MV-4-11 (cell line): ENCODE measurements around the gene PTH2.
"Not testable (repeated sequence)": the region's sequence is repeated elsewhere in the genome, so short reads cannot be mapped to it uniquely, and the experiment has no call there.

Experiments
- DNase-seq: peaks from one replicate; lab custom pipeline; 2025; lab: John Stamatoyannopoulos, UW

The PTH2 gene, protein sequence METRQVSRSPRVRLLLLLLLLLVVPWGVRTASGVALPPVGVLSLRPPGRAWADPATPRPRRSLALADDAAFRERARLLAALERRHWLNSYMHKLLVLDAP

DNA sequence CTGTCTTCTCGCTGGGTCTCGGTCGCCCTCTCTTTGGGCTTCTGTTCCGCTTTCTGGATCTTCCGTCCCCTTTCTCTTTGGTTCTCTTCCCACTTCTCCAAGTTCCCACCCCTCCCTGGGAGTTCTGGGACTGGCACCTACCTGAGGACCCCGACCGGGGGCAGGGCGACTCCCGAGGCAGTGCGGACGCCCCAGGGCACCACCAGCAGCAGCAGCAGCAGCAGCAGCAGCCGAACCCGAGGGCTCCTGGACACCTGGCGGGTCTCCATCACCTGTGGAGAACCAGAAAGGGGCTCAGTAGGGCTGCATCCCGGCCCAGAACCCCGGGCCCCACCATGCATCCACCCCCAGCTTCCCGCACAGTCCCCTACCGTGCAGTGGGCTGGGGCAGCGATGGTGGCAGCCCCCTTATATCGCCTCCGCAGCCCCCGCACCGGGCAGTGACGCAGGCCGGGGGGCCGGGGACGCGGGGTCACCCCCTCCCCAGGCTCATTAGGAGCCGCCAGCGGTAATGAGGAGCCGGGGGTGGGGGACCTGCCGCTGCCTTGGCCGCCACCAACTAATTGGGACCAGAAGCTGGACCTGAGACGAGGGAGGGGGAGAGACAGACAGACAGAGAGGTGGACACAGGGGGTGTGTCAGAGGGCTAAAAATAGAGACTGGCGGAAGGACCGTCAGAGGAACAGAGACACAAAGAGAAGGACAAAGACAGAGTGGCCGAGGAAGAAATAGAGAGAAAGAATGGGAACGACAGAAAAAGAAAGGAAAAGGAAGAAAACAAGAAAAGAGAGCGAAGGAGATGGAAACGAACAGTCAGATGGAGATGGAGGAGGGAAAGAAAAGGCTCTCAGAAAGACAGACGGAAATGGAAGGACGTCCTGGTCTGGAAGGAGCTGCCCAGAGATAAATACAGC, at the start of gene PTH2:
Gene PTH2, minus strand, starts transcription at position 371 of the 914 bp plus-strand sequence. Its CDS starts 102 bp downstream, at position 269.
- DNase-seq = no peak

DNA sequence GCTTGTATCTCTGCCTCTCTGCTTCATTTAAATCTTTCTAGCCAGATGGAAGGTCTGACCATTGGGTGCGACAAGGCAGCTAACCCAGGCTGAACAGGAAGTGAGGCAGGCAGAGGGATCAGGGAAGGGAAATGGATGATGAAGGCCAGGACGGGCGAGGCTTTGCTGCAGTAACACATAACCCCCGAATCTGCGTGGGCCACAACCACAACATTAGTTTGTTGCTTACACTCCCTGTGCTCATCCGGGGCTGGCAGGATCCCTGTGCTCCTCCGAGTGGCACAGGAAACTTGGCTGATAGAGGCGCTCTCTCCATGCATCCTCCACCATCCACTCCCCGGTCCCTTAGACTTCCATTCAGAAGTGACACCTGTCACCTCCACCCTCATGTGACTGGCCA, 49.7 kb upstream of the PTH2 start:
- peak; percentile 36 for DNase-seq

DNA sequence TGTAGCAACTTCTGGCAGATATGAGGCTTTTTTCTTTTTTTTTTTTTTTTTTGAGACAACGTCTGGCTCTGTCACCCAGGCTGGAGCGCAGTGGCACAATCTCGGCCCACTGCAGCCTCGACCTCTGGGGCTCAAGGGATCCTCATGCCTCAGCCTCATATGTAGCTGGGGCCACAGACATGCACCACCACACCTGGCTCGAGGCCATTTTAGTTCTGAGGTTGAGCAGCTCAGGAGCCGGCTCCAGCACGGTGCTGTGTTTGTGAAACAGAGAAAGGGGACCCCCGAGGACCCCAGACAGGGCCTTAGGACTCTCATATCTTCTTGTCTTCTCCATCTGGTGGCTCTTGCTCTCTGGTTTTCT, 47.4 kb upstream of the PTH2 start:
- no peak for DNase-seq

DNA sequence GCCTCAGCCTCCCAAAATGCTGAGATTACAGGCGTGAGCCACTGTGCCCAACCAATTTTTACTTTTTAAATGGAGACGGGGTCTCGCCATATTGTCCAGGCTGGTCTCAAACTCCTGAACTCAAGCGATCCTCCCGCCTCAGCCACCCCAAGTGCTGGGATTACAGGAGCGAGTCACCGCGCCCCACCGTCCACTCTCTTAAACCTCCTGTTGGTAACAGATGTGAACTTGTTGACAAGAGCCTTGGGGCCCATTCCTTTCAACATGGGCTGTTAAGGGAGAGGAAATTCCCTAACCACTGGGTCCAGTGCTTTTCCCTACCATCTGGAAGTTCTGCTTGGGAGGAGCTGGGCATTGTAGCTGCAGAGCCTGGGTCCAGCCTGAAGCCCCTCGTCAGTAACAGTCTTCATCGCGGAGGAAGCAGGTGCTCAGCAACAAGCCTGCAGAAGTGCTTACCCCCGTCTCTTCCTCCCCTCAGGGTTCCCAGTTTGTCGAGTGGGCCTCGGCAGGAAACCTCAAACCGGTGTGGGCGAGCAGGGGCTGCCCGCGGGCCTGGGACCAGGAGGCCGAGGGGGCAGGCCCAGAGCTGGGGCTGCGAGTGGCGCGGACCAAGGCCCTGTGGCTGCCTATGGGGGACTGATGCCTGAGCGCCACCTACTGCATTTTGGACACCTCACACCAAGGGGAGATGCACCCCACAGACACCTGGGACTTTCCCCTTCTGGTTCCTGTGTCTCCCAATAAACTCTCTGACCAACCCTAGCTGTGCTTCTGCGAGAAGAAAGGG, 46.8 kb upstream of the PTH2 start:
- peak; percentile 50 for DNase-seq

DNA sequence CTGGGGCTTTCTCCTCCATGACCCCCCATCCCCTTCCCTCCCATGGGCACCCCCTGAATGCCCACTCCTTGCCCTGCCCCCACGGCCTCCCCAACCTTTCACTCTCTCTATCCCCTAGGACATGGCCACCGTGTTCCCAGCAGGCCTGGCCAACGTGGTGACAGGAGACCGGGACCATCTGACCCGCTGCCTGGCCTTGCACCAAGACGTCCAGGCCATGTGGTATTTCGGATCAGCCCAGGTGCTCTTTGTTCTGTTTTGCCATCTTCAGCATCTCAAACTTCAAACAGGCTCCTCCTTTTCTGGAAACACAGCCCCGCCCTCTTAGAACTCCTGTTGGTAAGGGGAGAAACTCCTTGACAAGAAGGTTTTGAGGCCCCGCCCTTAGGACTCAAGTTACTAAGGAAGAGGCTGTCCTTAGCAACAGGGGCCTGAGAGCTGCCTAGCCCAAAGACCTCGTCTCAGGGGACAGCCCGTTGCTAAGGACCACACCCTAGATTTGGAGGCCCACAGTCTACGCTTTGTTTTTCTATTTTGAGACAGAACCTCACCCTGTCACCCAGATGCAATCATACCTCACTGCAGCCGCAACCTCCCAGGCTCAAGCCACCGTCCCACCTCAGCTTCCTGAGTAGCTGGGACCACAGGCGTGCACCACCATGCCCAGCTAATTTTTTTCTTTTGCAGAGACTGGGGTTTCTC, 45.7 kb upstream of the PTH2 start:
- DNase-seq = peak; percentile 80

DNA sequence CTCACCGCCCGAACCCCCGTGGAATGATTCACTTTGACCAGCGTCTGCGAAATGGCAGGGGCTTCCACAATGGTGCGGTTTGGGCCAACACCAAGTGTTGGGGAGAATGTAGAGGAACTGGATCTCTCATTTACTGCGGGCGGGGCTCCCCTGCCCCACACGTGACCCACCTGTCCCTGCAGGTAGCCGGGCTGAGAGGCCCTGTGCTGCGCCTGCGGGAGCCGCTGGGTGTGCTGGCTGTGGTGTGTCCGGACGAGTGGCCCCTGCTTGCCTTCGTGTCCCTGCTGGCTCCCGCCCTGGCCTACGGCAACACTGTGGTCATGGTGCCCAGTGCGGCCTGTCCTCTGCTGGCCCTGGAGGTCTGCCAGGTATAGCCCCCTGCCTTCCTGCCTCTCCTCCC, 45.0 kb upstream of the PTH2 start:
- DNase-seq = no peak

DNA sequence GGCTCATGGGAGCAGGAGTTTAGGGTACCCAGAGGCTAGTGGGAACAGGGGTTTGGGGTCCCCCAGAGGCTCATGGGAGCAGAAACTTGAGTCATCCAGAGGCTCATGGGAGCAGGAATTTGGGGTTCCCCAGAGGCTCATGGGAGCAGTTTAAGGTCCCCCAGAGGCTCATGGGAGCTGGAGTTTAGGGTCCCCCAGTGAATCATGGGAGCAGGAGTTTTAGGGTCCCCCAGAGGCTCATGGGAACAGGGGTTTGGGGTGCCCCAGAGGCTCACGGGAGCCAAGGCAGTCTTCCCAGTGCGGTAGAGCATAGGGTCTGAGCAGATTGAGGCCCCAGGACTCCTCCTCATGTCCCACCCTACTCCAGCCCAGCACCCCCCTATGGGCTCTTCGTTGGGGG, 42.1 kb upstream of the PTH2 start:
- no peak for DNase-seq

DNA sequence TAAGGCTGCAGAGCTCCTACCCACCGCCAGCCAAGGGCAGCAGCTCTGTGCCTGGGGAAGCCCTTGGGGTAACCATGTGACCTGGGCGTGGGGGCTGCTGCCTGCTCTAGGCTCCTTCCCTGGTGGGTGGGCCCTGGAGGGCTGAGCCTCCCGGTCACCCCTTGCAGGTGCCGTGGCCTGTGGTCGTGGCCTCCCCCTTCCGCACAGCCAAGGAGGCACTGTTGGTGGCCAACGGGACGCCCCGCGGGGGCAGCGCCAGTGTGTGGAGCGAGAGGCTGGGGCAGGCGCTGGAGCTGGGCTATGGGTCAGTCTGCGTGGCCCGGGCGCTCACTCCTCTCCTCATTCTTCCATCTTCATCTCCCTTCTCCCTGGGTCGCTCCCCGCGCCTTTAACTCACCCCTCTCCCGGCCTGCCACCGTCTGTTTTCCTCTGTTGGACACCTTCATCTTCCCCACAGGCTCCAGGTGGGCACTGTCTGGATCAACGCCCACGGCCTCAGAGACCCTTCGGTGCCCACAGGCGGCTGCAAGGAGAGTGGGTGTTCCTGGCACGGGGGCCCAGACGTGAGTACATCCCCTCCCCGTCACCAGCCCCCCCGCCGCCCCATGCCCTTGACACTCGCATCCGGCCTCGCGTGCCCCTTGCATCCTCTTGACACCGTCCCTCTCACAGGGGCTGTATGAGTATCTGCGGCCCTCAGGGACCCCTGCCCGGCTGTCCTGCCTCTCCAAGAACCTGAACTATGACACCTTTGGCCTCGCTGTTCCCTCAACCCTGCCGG, 40.9 kb upstream of the PTH2 start:
- DNase-seq = no peak

DNA sequence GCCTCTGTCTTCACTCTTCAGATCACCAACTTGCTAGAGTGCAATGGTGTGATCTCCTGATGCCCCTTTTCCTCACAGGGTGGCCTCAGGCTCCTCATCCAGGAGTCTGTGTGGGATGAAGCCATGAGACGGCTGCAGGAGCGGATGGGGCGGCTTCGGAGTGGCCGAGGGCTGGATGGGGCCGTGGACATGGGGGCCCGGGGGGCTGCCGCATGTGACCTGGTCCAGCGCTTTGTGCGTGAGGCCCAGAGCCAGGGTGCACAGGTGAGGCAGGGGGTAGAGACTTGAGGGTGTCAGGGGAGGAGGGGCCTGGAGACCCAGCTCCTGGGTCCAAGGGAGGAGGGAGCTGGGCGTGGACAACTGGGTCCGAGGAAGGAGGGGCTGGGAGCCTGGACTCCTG, 39.3 kb upstream of the PTH2 start:
- DNase-seq = no peak

DNA sequence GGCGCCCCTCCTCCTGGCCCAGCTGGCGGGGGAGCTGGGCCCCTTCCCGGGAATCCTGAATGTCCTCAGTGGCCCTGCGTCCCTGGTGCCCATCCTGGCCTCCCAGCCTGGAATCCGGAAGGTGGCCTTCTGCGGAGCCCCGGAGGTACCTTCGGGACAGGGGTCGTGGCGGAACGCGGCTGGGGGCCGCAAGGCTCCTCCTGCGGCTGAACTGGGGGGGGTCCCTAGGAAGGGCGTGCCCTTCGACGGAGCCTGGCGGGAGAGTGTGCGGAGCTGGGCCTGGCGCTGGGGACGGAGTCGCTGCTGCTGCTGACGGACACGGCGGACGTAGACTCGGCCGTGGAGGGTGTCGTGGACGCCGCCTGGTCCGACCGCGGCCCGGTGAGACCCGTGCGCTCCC, 38.4 kb upstream of the PTH2 start:
- no peak for DNase-seq

DNA sequence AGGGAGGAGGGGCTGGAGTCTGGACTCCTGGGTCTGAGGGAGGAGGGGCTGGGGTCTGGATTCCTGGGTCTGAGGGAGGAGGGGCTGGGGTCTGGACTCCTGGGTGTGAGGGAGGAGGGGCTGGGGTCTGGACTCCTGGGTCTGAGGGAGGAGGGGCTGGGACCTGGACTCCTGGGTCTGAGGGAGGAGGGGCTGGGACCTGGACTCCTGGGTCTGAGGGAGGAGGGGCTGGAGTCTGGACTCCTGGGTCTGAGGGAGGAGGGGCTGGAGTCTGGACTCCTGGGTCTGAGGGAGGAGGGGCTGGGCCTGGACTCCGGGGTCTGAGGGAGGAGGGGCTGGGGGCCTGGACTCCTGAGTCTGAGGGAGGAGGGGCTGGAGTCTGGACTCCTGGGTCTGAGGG, 37.9 kb upstream of the PTH2 start:
- not testable (repeated sequence) for DNase-seq

DNA sequence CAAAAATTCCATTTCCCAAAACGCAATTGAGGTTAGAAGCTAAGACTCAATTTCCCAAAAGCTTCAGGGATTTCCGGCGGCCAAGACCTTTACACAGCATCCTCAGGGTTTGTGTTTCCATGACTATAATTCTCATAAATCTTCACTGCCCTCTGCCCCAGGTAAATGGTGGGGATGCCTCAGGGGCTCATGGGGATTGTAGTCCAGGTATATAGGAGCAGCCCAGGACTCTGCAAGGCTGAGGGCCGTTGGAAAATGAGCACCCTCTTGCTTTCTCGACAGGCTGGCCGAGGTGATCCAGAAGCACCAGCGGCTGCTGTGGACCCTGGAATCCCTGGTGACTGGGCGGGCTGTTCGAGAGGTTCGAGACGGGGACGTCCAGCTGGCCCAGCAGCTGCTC, 36.1 kb upstream of the PTH2 start:
- DNase-seq = no peak

DNA sequence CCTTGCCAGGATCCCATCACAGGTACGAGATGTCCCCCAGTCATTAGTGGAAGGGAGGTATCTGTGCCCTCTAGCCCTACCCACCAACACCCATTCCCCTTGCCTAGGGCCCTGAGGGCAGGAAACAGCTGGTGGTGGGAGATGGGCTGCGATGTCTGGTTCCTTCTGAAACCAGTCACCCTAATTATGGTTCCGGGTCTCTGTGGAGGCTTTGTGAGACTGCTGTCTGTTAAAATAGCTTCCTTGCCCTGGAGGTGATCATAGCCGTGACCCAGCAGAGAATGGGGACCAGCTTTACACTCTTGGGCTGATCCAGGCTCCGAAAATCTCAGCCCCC, 35.3 kb upstream of the PTH2 start:
- DNase-seq = peak; percentile 68

DNA sequence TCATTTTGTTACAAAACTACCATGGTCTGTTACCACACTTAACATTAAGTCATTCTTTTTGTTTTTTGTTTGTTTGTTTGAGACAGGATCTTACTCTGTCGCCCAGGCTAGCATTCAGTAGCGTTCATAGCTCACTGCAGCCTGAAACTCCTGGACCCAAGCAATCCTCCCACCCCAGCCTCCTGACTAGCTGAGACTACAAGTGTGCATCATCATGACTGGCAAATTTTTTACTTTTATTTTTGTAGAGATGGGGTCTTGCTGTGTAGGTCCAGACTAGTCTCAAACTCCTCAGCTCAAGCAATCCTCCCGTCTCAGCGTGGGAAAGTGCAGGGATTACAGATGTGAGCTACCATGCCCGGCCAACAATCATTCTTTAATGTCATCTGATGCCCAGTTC, 33.1 kb upstream of the PTH2 start:
- no peak for DNase-seq

DNA sequence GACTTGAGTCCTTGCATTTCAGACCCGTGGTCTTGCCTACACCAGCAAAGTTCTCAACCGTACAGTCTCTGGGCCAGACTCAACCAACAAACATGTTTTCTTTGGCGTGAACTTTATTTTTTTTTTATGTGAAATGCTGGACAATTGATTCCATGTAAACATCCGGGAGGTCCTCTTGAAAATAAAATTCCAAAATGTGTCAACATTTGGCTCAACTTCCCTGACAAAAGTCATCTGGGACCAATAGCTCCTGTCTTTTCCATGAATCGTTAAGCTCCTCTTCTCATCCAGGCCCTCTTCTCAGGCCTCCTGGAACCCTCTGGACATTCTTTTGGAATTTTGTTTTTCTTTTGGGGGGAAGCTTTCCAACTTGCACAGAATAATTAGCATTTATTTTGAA, 32.5 kb upstream of the PTH2 start:
- no peak for DNase-seq

DNA sequence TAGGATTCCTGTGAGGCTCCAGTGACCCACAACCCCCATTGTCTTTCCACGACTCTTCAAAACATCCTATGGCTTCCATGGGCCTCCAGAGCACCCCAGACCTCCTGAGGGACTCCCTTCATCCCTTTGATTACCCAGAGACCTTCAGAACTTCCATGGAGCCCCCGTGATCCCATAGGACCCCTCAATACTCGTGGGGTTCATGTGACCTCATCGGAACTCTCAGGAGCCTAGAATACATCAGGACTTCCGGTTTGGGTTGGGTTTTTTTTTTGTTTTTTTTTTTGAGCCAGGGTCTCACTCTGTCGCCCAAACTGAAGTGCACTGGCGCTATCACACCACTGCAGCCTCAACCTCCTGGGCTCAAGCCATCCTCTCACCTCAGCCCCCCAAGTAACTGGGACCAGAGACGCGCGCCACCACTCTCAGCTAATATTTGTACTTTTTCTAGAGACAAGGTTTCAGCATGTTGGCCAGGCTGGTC, 30.6 kb upstream of the PTH2 start:
- DNase-seq = no peak

DNA sequence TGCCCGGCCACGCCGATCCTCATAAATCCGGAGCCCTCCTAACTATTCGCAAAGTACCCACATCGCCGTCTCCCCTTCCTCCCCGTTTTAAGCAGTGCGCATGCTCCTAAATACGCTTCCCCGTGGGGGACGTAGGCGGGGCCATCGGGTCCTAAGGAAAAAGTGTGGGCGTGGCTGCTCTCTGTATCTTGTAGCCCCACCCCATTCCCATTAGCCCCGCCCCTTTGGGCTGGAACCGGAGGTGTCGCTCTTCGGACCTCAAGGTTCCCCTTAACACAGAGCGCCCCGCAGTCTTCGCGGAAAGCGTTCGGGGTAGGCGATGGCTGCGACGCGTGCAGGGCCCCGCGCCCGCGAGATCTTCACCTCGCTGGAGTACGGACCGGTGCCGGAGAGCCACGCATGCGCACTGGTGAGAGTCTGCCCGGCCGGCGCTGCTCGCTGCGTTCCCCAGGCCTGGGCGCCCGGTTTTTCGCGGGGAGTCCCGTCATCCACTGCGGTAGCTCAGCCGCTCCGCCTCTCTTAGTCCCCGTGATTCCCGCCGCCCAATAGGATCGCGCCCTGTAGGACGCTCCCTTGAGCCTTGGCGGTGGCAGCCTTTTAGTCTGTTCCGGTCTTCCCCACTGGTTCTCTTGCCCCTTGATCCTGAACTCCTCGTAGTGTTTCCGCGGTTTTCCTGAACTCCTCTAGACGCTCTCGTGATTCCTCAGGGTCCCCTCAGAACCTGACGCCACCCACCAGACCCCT, 29.9 kb upstream of the PTH2 start, which contains the start of gene ALDH16A1:
Gene ALDH16A1, plus strand, starts transcription at position 213 of the 744 bp plus-strand sequence. Its CDS starts 107 bp downstream, at position 320.
- peak; percentile 99 for DNase-seq

DNA sequence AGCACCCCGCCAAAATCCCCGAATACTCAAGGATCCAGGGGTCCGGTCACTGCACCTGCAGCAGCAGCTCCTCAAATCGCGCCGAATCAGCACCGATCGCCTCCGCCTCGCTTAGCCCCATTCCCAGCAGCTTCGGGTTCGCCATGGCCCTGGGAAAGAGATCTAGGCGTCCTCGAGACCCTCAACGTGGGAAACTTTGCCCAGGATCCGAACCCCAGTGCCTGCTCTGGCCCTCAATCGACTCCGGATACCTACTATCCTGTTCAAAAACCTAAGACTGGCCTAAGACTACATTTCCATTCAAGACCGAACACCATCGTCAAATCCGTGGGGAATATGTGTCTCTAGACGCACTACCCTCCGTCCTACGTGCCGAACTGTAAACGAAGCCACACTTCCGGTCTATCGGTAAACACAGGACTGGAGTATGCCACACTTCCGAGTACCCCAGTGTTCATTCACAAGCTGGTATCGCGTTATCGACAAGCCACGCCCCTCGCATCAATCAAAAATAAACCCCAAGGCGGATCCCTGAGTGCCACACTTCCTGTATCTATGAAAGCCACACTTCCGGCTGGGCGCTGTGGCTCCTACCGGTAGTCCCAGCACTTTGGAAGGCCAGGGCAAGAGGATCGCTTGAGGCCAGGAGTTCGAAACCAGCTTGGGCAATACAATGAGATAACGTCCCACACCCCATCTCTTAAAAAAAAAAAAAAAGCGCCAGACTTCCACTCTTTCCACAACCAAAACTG, 28.4 kb upstream of the PTH2 start, which contains the start of gene PIH1D1:
Gene PIH1D1, minus strand, starts transcription at position 385 of the 752 bp plus-strand sequence. Its CDS starts 240 bp downstream, at position 145.
- DNase-seq = peak; percentile 100

DNA sequence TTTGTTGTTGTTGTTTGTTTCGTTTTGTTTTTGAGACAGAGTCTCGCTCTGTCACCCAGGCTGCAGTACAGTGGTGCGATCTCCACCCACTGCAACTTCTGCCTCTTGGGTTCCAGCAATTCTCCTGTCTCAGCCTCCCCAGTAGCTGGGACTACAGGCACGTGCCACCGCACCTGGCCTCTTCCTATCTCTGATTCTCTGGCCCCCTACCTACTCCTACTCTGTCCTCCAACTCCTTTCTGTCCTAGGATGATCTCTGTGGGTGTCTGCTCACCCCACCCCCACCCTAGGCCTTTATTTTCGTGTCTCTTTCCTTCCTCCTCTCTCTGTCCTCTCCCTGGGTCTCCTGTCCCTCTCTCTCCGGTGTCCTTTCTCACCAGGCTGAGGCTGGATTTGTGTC, 27.2 kb upstream of the PTH2 start:
- no peak for DNase-seq

DNA sequence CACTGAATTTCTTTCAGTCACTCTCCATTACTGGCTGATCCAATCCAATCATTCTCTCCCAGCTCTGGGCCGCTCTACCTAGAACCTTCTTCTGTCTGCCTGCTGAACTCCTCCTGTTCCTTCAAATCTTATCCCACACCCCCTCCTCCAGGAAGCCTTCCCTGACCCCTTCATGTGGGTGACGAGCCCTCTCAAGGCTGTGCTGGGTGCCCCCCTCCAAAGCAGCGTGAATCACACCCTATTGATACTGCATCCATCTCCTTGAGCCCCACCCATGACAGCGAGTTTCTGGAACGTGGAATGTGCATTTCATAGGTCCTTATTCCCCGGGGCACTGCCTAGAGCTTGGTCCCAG, 25.2 kb upstream of the PTH2 start:
- no peak for DNase-seq
